Ishikawa (cell line): ENCODE measurements around the gene CCDC78.

Experiments
- CEBPB ChIP-seq: IDR thresholded peaks from 2 replicates; pipeline ENCODE4 v1.6.1; 2012
- CREB1 ChIP-seq: IDR thresholded peaks from 2 replicates; pipeline ENCODE4 v1.6.1; 2012; ENCODE audit warnings: low read depth
- EGR1 ChIP-seq: IDR thresholded peaks from 2 replicates; pipeline ENCODE4 v1.6.1; 2012
- EP300 ChIP-seq: IDR thresholded peaks from 2 replicates; pipeline ENCODE4 v1.6.1; 2012; ENCODE audit warnings: borderline replicate concordance
- FOXM1 ChIP-seq: IDR thresholded peaks from 2 replicates; pipeline ENCODE4 v1.6.1; 2012; ENCODE audit warnings: low read depth, borderline replicate concordance
- MAX ChIP-seq: IDR thresholded peaks from 2 replicates; pipeline ENCODE4 v1.6.1; 2012
- NFIC ChIP-seq: IDR thresholded peaks from 2 replicates; pipeline ENCODE4 v1.6.1; 2012
- RAD21 ChIP-seq: IDR thresholded peaks from 2 replicates; pipeline ENCODE4 v1.6.1; 2012; ENCODE audit warnings: low read depth
- REST ChIP-seq: IDR thresholded peaks from 2 replicates; pipeline ENCODE4 v1.6.1; 2012; ENCODE audit warnings: low read depth, mild to moderate bottlenecking
- TAF1 ChIP-seq: IDR thresholded peaks from 2 replicates; pipeline ENCODE4 v1.6.1; 2012; ENCODE audit warnings: low read depth, mild to moderate bottlenecking
- TCF12 ChIP-seq: IDR thresholded peaks from 2 replicates; pipeline ENCODE4 v1.6.1; 2012; ENCODE audit warnings: low read depth
- TEAD4 ChIP-seq: IDR thresholded peaks from 2 replicates; pipeline ENCODE4 v1.6.1; 2012
- USF1 ChIP-seq: IDR thresholded peaks from 2 replicates; pipeline ENCODE4 v1.6.1; 2012
- YY1 ChIP-seq: IDR thresholded peaks from 2 replicates; pipeline ENCODE4 v1.6.1; 2012; ENCODE audit warnings: low read depth
- ZBTB7A ChIP-seq: IDR thresholded peaks from 2 replicates; pipeline ENCODE4 v1.6.1; 2012; ENCODE audit warnings: low read depth

CCDC78 gene

GRCh38 chr16:762595-763268 lies 36.5 kb upstream of the CCDC78 start:
- TF ChIP-seq NFIC (no peak), ZBTB7A (0 out of 2 replicates have a peak, but pooled peaks have one; percentile 48)

GRCh38 chr16:761625-762513 lies 35.6 kb upstream of the CCDC78 start:
- TF ChIP-seq FOXM1 = no peak
- no peak for TF ChIP-seq MAX
- no peak for TF ChIP-seq NFIC
- TF ChIP-seq USF1 = no peak
- TF ChIP-seq TCF12 = no peak

GRCh38 chr16:760545-761343 lies 34.5 kb upstream of the CCDC78 start, which contains the start of gene MSLN:
Gene MSLN, plus strand, starts transcription at chr16:760734. Its CDS starts 1,947 bp downstream, at chr16:762681.
- TF ChIP-seq ZBTB7A = no peak
- TF ChIP-seq EGR1 = peak; percentile 44; the same call in 1 of the 2 replicates
- peak; percentile 62 for TF ChIP-seq TEAD4
- 0 out of 2 replicates have a peak, but pooled peaks have one; percentile 9 for TF ChIP-seq MAX
- no peak for TF ChIP-seq CEBPB

GRCh38 chr16:760065-760464 lies 33.8 kb upstream of the CCDC78 start:
- TF ChIP-seq FOXM1 = no peak
- TF ChIP-seq TEAD4 = no peak
- no peak for TF ChIP-seq RAD21
- TF ChIP-seq ZBTB7A = 0 out of 2 replicates have a peak, but pooled peaks have one; percentile 34

- no peak for TF ChIP-seq TCF12
- no peak for TF ChIP-seq TEAD4
- no peak for TF ChIP-seq RAD21
- TF ChIP-seq EP300 = no peak
- TF ChIP-seq TAF1 = no peak
- TF ChIP-seq CEBPB = no peak
- TF ChIP-seq ZBTB7A = no peak
- TF ChIP-seq EGR1 = no peak
- TF ChIP-seq NFIC = no peak
- TF ChIP-seq MAX = no peak
Observed at GRCh38 chr16:759110-759910, 33.1 kb upstream of the CCDC78 start.

- TF ChIP-seq EP300 (no peak), CEBPB (no peak), TEAD4 (no peak), YY1 (no peak), USF1 (no peak), REST (no peak), TCF12 (no peak), NFIC (no peak), MAX (no peak), EGR1 (no peak), FOXM1 (no peak), ZBTB7A (no peak), TAF1 (no peak), CREB1 (no peak), RAD21 (no peak)
Observed at GRCh38 chr16:756428-756827, 30.2 kb upstream of the CCDC78 start.
